ENCODE measurements around the gene PTGES3L.
"Not testable (repeated sequence)": the region's sequence is repeated elsewhere in the genome, so short reads cannot be mapped to it uniquely, and the experiment has no call there.

PTGES3L gene

GRCh38 chr17:42999003-42999525 is 19.2 kb upstream of the PTGES3L start:
- no peak for DNase-seq (ENCODE audit: low read depth)
- H3K4me3 ChIP-seq (ENCODE audit: control insufficient read depth, low read depth, low read length), result peak overlapping the region; percentile 76
- TF ChIP-seq CTCF (IDR thresholded peaks at IDR 0.05; ENCODE audit: control insufficient read depth, insufficient read depth, low read depth, low read length, missing control alignments), result no peak

DNA sequence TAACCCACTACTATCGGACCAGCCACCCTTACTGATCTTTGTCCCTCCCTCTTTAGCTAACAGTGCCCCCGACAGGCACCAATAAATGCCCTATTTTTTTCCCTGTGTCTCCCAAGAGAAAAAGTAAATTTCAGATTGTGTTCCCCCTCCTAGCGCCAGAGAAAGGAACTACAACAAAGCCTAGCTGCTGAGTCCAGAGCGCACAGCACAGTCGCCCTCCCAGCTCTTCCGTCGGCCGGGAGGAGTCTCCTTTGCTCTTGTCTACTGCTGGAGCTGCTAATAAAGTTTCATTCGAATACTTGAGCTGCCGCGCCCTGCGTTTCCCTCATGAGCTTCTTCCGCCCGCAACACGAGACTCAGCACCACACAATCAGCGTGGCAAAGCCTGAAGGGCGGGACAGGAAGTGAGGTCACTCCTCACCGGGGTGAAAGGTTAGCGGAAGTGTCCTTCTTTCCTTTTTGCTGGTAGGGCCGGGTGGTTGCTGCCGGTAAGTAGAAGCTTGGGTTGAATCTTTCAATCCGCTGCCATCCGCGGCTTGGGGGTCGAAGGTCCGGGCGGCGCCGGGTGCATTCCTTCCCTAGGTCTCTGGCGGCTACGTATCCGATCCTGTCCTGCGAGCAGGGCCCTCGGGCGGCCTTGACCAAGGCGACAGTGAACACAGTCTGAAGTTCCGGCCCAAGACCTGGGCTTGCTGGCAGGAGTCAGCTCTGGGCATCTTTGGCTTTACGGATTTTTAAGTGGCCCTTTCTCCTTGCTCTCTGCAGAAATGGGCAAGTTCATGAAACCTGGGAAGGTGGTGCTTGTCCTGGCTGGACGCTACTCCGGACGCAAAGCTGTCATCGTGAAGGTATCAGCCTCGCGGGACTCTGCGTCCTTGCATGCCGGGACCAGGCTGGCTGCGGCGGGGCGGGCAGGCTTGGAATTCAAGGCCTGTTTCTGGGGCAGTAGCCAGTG is 18.4 kb upstream of the PTGES3L start, which contains the start of gene RPL27:
Gene RPL27 (plus strand): TSS at position 436 of the 955 bp plus-strand sequence. CDS start 332 bp downstream, at position 768.
- DNase-seq (ENCODE audit: low read depth), result peak; percentile 100
- H3K4me3 ChIP-seq (ENCODE audit: control insufficient read depth, low read depth, low read length), result peak within 1 kb of the TSS; percentile 76
- peak; percentile 79 for TF ChIP-seq CTCF (IDR thresholded peaks at IDR 0.05; ENCODE audit: control insufficient read depth, insufficient read depth, low read depth, low read length, missing control alignments)

- peak overlapping the region; percentile 22 for H3K4me3 ChIP-seq (ENCODE audit: control insufficient read depth, low read depth, low read length)
- no peak for TF ChIP-seq CTCF (IDR thresholded peaks at IDR 0.05; ENCODE audit: control insufficient read depth, insufficient read depth, low read depth, low read length, missing control alignments)
- DNase-seq (ENCODE audit: low read depth), result no peak
These were observed 17.6 kb upstream of the PTGES3L start for GRCh38 chr17:42997390-42997983.

DNA sequence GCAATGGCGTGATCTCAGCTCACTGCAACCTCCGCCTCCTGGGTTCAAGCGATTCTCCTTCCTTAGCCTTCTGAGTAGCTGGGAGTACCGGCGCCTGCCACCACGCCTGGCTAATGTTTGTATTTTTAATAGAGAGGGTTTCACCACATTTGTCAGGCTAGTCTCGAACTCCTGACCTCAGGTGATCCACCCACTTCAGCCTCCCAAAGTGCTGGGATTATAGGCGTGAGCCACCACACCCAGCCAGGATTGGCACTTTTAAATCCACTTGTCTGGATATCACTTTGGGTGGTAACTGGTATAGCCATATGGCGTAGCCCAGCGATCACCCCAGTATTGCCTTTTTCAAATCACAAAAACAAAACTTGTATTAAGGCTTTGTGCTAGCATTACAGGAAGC is 14.0 kb upstream of the PTGES3L start:
- not testable (repeated sequence) for H3K4me3 ChIP-seq (ENCODE audit: control insufficient read depth, low read depth, low read length); DNase-seq (ENCODE audit: low read depth)

DNA sequence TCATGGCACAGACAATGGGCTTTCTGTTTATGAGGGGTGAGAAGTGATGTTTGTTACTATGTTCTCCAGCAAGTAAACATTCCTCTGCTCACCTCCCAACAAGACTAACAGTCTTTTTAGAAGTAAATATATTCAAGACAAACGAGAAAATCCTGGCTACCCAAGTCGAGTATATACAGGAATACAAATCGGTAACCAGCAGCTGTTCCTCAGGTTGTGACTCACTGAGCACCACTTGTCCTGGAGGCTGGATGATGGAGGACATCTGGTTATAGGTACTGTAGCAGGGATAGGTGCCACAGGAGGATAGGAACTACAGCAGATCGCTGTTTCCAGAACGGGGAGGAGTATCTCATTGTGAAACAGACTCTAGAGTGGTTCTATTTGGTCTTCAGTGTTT is 13.0 kb upstream of the PTGES3L start:
- no peak for TF ChIP-seq CTCF (IDR thresholded peaks at IDR 0.05; ENCODE audit: control insufficient read depth, insufficient read depth, low read depth, low read length, missing control alignments)

DNA sequence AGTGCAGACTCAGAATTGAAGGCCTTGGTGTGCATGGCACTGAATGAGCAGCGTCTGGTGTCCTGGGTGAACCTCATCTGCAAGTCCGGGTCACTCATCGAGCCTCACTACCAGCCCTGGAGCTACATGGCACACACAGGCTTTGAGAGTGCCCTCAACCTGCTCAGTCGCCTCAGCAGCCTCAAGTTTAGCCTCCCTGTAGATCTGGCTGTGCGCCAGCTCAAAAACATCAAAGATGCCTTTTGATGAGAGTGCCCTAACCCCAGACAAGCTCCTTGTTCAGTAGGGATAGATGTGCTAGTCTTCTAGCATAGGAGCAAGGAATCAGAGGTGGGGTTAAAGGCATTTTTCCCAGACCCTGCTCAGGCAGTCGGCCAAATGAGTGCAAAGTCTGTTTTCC is 11.6 kb upstream of the PTGES3L start:
- H3K4me3 ChIP-seq (ENCODE audit: control insufficient read depth, low read depth, low read length), result no peak overlapping the region
- no peak for DNase-seq (ENCODE audit: low read depth)
- TF ChIP-seq CTCF (IDR thresholded peaks at IDR 0.05; ENCODE audit: control insufficient read depth, insufficient read depth, low read depth, low read length, missing control alignments), result no peak

More for the DNA sequence above, 13.0 kb upstream of the PTGES3L start:
- no peak for DNase-seq (ENCODE audit: low read depth)
- no peak overlapping the region for H3K4me3 ChIP-seq (ENCODE audit: control insufficient read depth, low read depth, low read length)
